IMR-90 (cell line): Measurements from ENCODE around the gene OSBP. TPM values are rescaled to one million over a fixed set of nuclear protein-coding genes. Genes with fewer than 3 reads are reported as not detected.
A peak's percentile ranks its signal among the peaks of the same experiment; 100 is the strongest.

ENCODE experiments used
- ATAC-seq: fragments of 200-7000 bp; cut with Tn5 transposase; 2 replicates; pipeline ENCODE4 v1.9.1; 2020; ENCODE audit warnings: low read depth, mild to moderate bottlenecking, moderate library complexity
- BruUV-seq: library from RNA; stranded (reverse); fragments of 400-500 nt; replicated peaks from 2 replicates; lab custom pipeline; 2021; lab: Mats Ljungman, UMichigan
- CTCF ChIA-PET: fragments of 300-600 bp; formaldehyde crosslinking; extraction: SDS; loops from one replicate; lab custom pipeline; 2021; ENCODE audit warnings: antibody characterized with exemption; lab: Yijun Ruan, JAX
- POLR2A ChIA-PET: fragments of 300-600 bp; sonication (Branson Sonifier 250); formaldehyde crosslinking; loops from one replicate; lab custom pipeline; 2022; ENCODE audit warnings: antibody characterized with exemption; ENCODE audit not compliant: unreplicated experiment; lab: Charles Lee
- DNase-seq: peaks from one replicate; pipeline ENCODE4 v3.0.0; 2013
- H2AFZ ChIP-seq: replicated peaks from 2 replicates; pipeline ENCODE3; 2013; ENCODE audit warnings: low read length, mild to moderate bottlenecking; ENCODE audit not compliant: poor library complexity
- H2AK5ac ChIP-seq: 2 replicates; pipeline ENCODE4 v1.6.1; 2013; ENCODE audit warnings: low read depth, low read length, inconsistent platforms
- H2AK9ac ChIP-seq: replicated peaks from 2 replicates; pipeline ENCODE3; 2013; ENCODE audit warnings: mild to moderate bottlenecking, low read depth, low read length, moderate library complexity; ENCODE audit not compliant: poor library complexity
- H2BK120ac ChIP-seq: 2 replicates; pipeline ENCODE4 v1.6.1; 2013; ENCODE audit warnings: low read depth, low read length, inconsistent platforms
- H2BK15ac ChIP-seq: 3 replicates; pipeline ENCODE4 v1.6.1; 2013; ENCODE audit warnings: low read depth, low read length, inconsistent platforms
- H2BK20ac ChIP-seq: 2 replicates; pipeline ENCODE4 v1.6.1; 2013; ENCODE audit warnings: low read depth, mild to moderate bottlenecking, inconsistent platforms, low read length, moderate library complexity
- H2BK5ac ChIP-seq: 2 replicates; pipeline ENCODE4 v1.6.1; 2013; ENCODE audit warnings: mild to moderate bottlenecking, low read depth, low read length, inconsistent platforms; ENCODE audit not compliant: poor library complexity, severe bottlenecking
- H3K14ac ChIP-seq: replicated peaks from 2 replicates; pipeline ENCODE4 v1.6.1; 2013; ENCODE audit warnings: low read depth, low read length, inconsistent platforms
- H3K18ac ChIP-seq: 2 replicates; pipeline ENCODE4 v1.6.1; 2013; ENCODE audit warnings: low read depth, low read length, control low read depth
- H3K23ac ChIP-seq: 2 replicates; pipeline ENCODE4 v1.6.1; 2013; ENCODE audit warnings: low read depth, low read length, inconsistent platforms
- H3K27ac ChIP-seq: 2 replicates; pipeline ENCODE4 v1.5.1; 2013; ENCODE audit warnings: mild to moderate bottlenecking, control low read depth, low read length; ENCODE audit not compliant: insufficient read depth
- H3K27me3 ChIP-seq: 2 replicates; pipeline ENCODE4 v1.6.1; 2013; ENCODE audit warnings: low read length; ENCODE audit not compliant: control insufficient read depth, insufficient read depth
- H3K36me3 ChIP-seq: 2 replicates; pipeline ENCODE4 v1.6.1; 2013; ENCODE audit warnings: low read length, mixed read lengths; ENCODE audit not compliant: control insufficient read depth, insufficient read depth
- H3K4ac ChIP-seq: 2 replicates; pipeline ENCODE4 v1.6.1; 2013; ENCODE audit warnings: low read depth, low read length, inconsistent platforms
- H3K4me1 ChIP-seq: 2 replicates; pipeline ENCODE4 v1.6.1; 2013; ENCODE audit warnings: low read length, mixed read lengths; ENCODE audit not compliant: control insufficient read depth, insufficient read depth
- H3K4me2 ChIP-seq: 2 replicates; pipeline ENCODE4 v1.6.1; 2013; ENCODE audit warnings: low read depth, mild to moderate bottlenecking, control low read depth, low read length, moderate library complexity
- H3K4me3 ChIP-seq: 2 replicates; pipeline ENCODE4 v1.5.1; 2013; ENCODE audit warnings: low read depth, mild to moderate bottlenecking, control low read depth, low read length, moderate library complexity; ENCODE audit not compliant: insufficient read depth
- H3K56ac ChIP-seq: 2 replicates; pipeline ENCODE4 v1.6.1; 2013; ENCODE audit warnings: low read length, inconsistent platforms; ENCODE audit not compliant: insufficient read depth; ENCODE audit errors: extremely low read depth
- H3K79me1 ChIP-seq, 2 experiments: 2 replicates each; pipeline ENCODE4 v1.6.1; 2013; ENCODE audit warnings: low read length in 2 of 2, inconsistent platforms in 1 of 2, low read depth in 1 of 2
- H3K9ac ChIP-seq: 2 replicates; pipeline ENCODE4 v1.6.1; 2013; ENCODE audit warnings: low read depth, low read length, control low read depth
- H3K9me1 ChIP-seq: 2 replicates; pipeline ENCODE4 v1.6.1; 2013; ENCODE audit warnings: low read length, inconsistent platforms; ENCODE audit not compliant: insufficient read depth
- H3K9me3 ChIP-seq: 2 replicates; pipeline ENCODE4 v1.6.1; 2013; ENCODE audit warnings: low read length; ENCODE audit not compliant: control insufficient read depth, insufficient read depth
- H4K20me1 ChIP-seq: 2 replicates; pipeline ENCODE4 v1.6.1; 2013; ENCODE audit warnings: low read length, inconsistent platforms; ENCODE audit not compliant: insufficient read depth
- H4K5ac ChIP-seq: 2 replicates; pipeline ENCODE4 v1.6.1; 2013; ENCODE audit warnings: mild to moderate bottlenecking, low read depth, low read length, control low read depth
- H4K8ac ChIP-seq, 2 experiments: 2 replicates each; pipeline ENCODE4 v1.6.1; 2013; ENCODE audit warnings: low read depth in 2 of 2, low read length in 2 of 2, control low read depth in 1 of 2, inconsistent platforms in 1 of 2
- H4K91ac ChIP-seq: 2 replicates; pipeline ENCODE4 v1.6.1; 2013; ENCODE audit warnings: low read depth, low read length, inconsistent platforms; ENCODE audit not compliant: insufficient read depth
- BHLHE40 ChIP-seq: fragments of 150-350 bp; IDR thresholded peaks from 2 replicates; pipeline ENCODE4 v1.6.1; 2016; ENCODE audit warnings: mild to moderate bottlenecking, low read depth, low read length
- CEBPB ChIP-seq: IDR thresholded peaks from 2 replicates; pipeline ENCODE4 v1.6.1; 2012; ENCODE audit warnings: low read depth, low read length, improper control_type of control experiment
- CHD1 ChIP-seq: IDR thresholded peaks from 2 replicates; pipeline ENCODE4 v1.6.1; 2012; ENCODE audit warnings: low read depth, low read length, improper control_type of control experiment
- ELK1 ChIP-seq: fragments of 150-350 bp; IDR thresholded peaks from 2 replicates; pipeline ENCODE4 v1.6.1; 2016; ENCODE audit warnings: low read depth, mild to moderate bottlenecking, low read length, moderate library complexity, borderline replicate concordance
- FOS ChIP-seq: fragments of 150-350 bp; IDR thresholded peaks from 2 replicates; pipeline ENCODE4 v1.6.1; 2016; ENCODE audit warnings: low read depth, low read length
- MAFK ChIP-seq: IDR thresholded peaks from 2 replicates; pipeline ENCODE4 v1.6.1; 2012; ENCODE audit warnings: low read depth, low read length, improper control_type of control experiment
- MAZ ChIP-seq: IDR thresholded peaks from 2 replicates; pipeline ENCODE4 v1.6.1; 2012; ENCODE audit warnings: low read depth, mild to moderate bottlenecking, low read length, improper control_type of control experiment, moderate library complexity, borderline replicate concordance
- MXI1 ChIP-seq: IDR thresholded peaks from 2 replicates; pipeline ENCODE4 v1.6.1; 2012; ENCODE audit warnings: low read depth, mild to moderate bottlenecking, low read length, moderate library complexity, borderline replicate concordance
- NFE2L2 ChIP-seq: fragments of 150-350 bp; IDR thresholded peaks from 2 replicates; pipeline ENCODE4 v1.6.1; 2016; ENCODE audit warnings: low read depth, mild to moderate bottlenecking, low read length
- POLR2A ChIP-seq: IDR thresholded peaks from 2 replicates; pipeline ENCODE4 v1.6.1; 2012; ENCODE audit warnings: mild to moderate bottlenecking, low read depth, low read length
- RAD21 ChIP-seq: IDR thresholded peaks from 2 replicates; pipeline ENCODE4 v1.6.1; 2012; ENCODE audit warnings: low read length, improper control_type of control experiment
- WGBS, 2 experiments: methylation state at CpG; one replicate each; pipeline versions ENCODE4 v1.1.5 to v1.1.7; 2013; ENCODE audit warnings: missing lambda C conversion rate in 2 of 2; ENCODE audit not compliant: insufficient read length in 1 of 2; ENCODE audit errors: extremely low coverage in 2 of 2; 5-methylcytosine and 5-hydroxymethylcytosine counted together
- dilution Hi-C: fragments of 300-500 bp; cut with HindIII; formaldehyde crosslinking; loops from one replicate; pipeline ENCODE4 v1.14.3; 2018; ENCODE audit warnings: low sequenced_read_pairs; ENCODE audit not compliant: unreplicated experiment
- in situ Hi-C: fragments of 300-500 bp; cut with MboI; formaldehyde crosslinking; loops from 3 replicates; pipeline ENCODE4 v1.14.3; 2019; ENCODE audit warnings: low sequenced_read_pairs, inconsistent platforms, mixed read lengths
- intact Hi-C: fragments of 100-400 bp; cut with micrococcal nuclease; formaldehyde crosslinking; loops from 2 replicates; pipeline ENCODE4 v1.10.0; 2022
- polyA plus RNA-seq, 3 experiments: library from polyadenylated mRNA; depleted of rRNA; stranded (reverse); fragments of >200 nt; gene quantifications; 2 replicates each; pipeline ENCODE4 v1.2.3, GENCODE V29; 2012; ENCODE audit warnings: low replicate concordance in 1 of 3
- total RNA-seq: library from RNA; depleted of rRNA; stranded (reverse); fragments of >200 nt; gene quantifications from 2 replicates; pipeline ENCODE4 v1.2.3, GENCODE V29; 2012
- TF ChIP-seq, protein P1 (sequence below): conservative IDR thresholded peaks from 2 replicates; pipeline ENCODE4 v1.5.1; 2012; ENCODE audit warnings: mild to moderate bottlenecking, low read depth, low read length, improper control_type of control experiment
- TF ChIP-seq, protein P2 (sequence below): fragments of 150-350 bp; IDR thresholded peaks from 2 replicates; pipeline ENCODE4 v1.6.1; 2017; ENCODE audit warnings: mild to moderate bottlenecking, antibody characterized with exemption, low read length, low read depth

OSBP gene
- total and polyA plus RNA-seq, 2 of the 4 experiments (the other 2 are of a cell fraction) = 22.1 to 27.4 TPM

- H3K27me3 ChIP-seq = no peaks in the 10 kb centered on the region
- H3K4me3 ChIP-seq = peak overlapping the region; percentile 45
- H3K4ac ChIP-seq = 0 out of 2 replicates have a peak overlapping the region, but pooled peaks have one; percentile 24
- peak overlapping the region; percentile 57 for H3K9ac ChIP-seq
- H3K9me3 ChIP-seq = no peaks in the 10 kb centered on the region
- peak overlapping the region; percentile 31 for H3K27ac ChIP-seq
- 13% methylated on average over 15 of the region's 17 CpGs; no CpG with 5 or more reads in 1 of the 2 experiments for WGBS, 2 experiments
- H2AK5ac ChIP-seq = no peak overlapping the region
- peak overlapping the region; percentile 62; the same call in 1 of the 2 replicates for H3K56ac ChIP-seq
- dilution Hi-C loops (no loop called here), intact Hi-C loops (loop anchor here (2.0 to 10.0 kb wide), 2 partner anchors 61 to 981 kb away; partner anchors contain the start of genes LPXN and ZFP91), in situ Hi-C loops (loop anchor here (10.0 to 25.0 kb wide), 2 partner anchors 249 to 968 kb away; partner anchors contain the start of genes LPXN and ZFP91)
- no peaks in the 10 kb centered on the region for H3K79me1 ChIP-seq
- peaks cover 5% of the 10 kb centered on the region for H4K20me1 ChIP-seq
- ATAC-seq = no peak
- peak overlapping the region; percentile 9 for H2BK5ac ChIP-seq
- POLR2A ChIA-PET = no interaction called here
- peak overlapping the region; percentile 77 for H3K14ac ChIP-seq
- H3K23ac ChIP-seq = peak overlapping the region; percentile 82; the same call in 1 of the 2 replicates
- H4K8ac ChIP-seq = peak overlapping the region in 1 of 2 experiments; percentile 67; a peak in 1 of 4 replicates
- H3K4me1 ChIP-seq = 0 out of 2 replicates have a peak, but pooled peaks cover 2% of the 10 kb centered on the region
- DNase-seq = no peak
- H3K18ac ChIP-seq = peak overlapping the region; percentile 26
- peak overlapping the region; percentile 63 for H3K4me2 ChIP-seq
- H2BK20ac ChIP-seq = no peak overlapping the region
- peak overlapping the region; percentile 51; the same call in 1 of the 2 replicates for H4K91ac ChIP-seq
- no TSS peak for BruUV-seq
- no peak overlapping the region for H2AK9ac ChIP-seq
- TF ChIP-seq RAD21 (no peak), CHD1 (no peak), ELK1 (no peak), FOS (no peak), CEBPB (no peak), MAFK (no peak), MAZ (no peak), MXI1 (no peak), POLR2A (no peak), BHLHE40 (no peak), NFE2L2 (no peak)
- TF ChIP-seq, protein P1, sequence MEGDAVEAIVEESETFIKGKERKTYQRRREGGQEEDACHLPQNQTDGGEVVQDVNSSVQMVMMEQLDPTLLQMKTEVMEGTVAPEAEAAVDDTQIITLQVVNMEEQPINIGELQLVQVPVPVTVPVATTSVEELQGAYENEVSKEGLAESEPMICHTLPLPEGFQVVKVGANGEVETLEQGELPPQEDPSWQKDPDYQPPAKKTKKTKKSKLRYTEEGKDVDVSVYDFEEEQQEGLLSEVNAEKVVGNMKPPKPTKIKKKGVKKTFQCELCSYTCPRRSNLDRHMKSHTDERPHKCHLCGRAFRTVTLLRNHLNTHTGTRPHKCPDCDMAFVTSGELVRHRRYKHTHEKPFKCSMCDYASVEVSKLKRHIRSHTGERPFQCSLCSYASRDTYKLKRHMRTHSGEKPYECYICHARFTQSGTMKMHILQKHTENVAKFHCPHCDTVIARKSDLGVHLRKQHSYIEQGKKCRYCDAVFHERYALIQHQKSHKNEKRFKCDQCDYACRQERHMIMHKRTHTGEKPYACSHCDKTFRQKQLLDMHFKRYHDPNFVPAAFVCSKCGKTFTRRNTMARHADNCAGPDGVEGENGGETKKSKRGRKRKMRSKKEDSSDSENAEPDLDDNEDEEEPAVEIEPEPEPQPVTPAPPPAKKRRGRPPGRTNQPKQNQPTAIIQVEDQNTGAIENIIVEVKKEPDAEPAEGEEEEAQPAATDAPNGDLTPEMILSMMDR = no peak
- TF ChIP-seq, protein P2, sequence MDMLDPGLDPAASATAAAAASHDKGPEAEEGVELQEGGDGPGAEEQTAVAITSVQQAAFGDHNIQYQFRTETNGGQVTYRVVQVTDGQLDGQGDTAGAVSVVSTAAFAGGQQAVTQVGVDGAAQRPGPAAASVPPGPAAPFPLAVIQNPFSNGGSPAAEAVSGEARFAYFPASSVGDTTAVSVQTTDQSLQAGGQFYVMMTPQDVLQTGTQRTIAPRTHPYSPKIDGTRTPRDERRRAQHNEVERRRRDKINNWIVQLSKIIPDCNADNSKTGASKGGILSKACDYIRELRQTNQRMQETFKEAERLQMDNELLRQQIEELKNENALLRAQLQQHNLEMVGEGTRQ = no peak
- CTCF ChIA-PET = interaction anchor here (0.7 kb wide), 1 partner anchor 230 kb away, joined by 3 read pairs; no protein-coding TSS in a partner anchor
- H3K9me1 ChIP-seq = no peaks in the 10 kb centered on the region
- peak overlapping the region; percentile 7 for H4K5ac ChIP-seq
- no peaks in the 10 kb centered on the region for H3K36me3 ChIP-seq
- H2BK120ac ChIP-seq = peak overlapping the region; percentile 82
- peak overlapping the region; percentile 16; the same call in 1 of the 3 replicates for H2BK15ac ChIP-seq
- peak overlapping the region; percentile 90 for H2AFZ ChIP-seq
Observed at GRCh38 chr11:59555601-59556114, 59.9 kb downstream of the OSBP start.
